Muscle layer of duodenum (tissue), 2 donors: ENCODE measurements around the gene ITPR2.

ENCODE experiments used
- H3K27ac ChIP-seq: one replicate; pipeline ENCODE4 v1.7.0; 2013; ENCODE audit warnings: mild to moderate bottlenecking, low read length
- H3K27me3 ChIP-seq: one replicate; pipeline ENCODE4 v1.7.0; 2013; ENCODE audit warnings: low read depth, mild to moderate bottlenecking, control low read depth, low read length
- H3K36me3 ChIP-seq, 2 donors: one replicate each; pipeline ENCODE4 v1.7.0; 2013; ENCODE audit warnings: low read length in 2 of 2, control low read depth in 1 of 2, mild to moderate bottlenecking in 1 of 2; ENCODE audit not compliant: insufficient read depth in 2 of 2, control insufficient read depth in 1 of 2
- H3K4me1 ChIP-seq, 2 donors: one replicate each; pipeline ENCODE4 v1.7.0; 2013; ENCODE audit warnings: low read length in 2 of 2, mild to moderate bottlenecking in 2 of 2, control low read depth in 1 of 2, moderate library complexity in 1 of 2; ENCODE audit not compliant: insufficient read depth in 2 of 2, control insufficient read depth in 1 of 2
- H3K4me3 ChIP-seq, 2 donors: one replicate each; pipeline ENCODE4 v1.7.0; 2013; ENCODE audit warnings: low read length in 2 of 2, low read depth in 1 of 2, mild to moderate bottlenecking in 1 of 2
- H3K9me3 ChIP-seq, 2 donors: one replicate each; pipeline ENCODE4 v1.7.0; 2013; ENCODE audit warnings: low read length in 2 of 2, control low read depth in 1 of 2, mild to moderate bottlenecking in 1 of 2; ENCODE audit not compliant: control insufficient read depth in 1 of 2
- donor health status: healthy.

ITPR2 gene

DNA sequence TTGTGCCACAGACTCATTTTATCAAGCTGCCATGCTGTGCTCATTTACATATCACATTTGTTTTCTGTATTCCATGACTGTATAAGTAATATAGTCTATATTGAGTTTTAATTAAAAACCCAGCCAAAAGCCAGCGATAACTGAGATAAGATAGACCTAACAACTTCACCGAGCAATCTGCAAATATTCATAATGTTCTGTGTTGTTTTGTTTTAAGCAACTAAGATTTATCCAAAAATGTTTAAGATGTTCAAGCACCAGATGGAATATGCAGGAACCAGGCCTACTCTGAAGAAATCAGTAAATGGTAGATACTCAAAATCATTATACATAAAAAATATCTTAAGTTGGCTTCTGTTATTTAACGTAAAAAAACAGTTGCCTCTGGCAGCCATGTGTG lies 295.3 kb downstream of the ITPR2 start:
- H3K27me3 ChIP-seq: no peaks in the 10 kb centered on the region
- H3K36me3 ChIP-seq: peaks cover 2 to 4% of the 10 kb centered on the region in 2 donors
- no peak overlapping the region for H3K27ac ChIP-seq
- no peaks in the 10 kb centered on the region for H3K4me1 ChIP-seq
- H3K4me3 ChIP-seq: no peak overlapping the region
- no peaks in the 10 kb centered on the region for H3K9me3 ChIP-seq

DNA sequence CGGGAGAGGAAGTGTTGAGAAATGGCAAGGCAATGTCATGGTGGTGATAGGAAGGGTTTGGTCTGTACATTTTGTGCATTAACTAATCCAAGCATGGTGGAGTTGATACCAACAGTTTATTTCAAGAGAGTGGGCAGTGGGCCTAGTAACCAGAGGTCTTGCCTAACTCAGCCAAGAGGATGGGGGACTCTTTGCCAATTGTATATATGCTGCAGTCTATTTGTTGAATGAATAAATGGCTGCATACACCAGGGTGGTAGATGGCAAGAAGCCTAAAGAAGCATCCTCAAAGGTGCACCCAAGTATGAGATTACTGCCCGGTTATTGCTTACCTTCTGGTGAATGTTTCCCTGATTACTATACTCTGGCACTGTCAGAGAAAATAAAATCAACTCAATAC lies 295.9 kb downstream of the ITPR2 start:
- Histone ChIP-seq H3K4me3 (no peak overlapping the region), H3K27me3 (no peaks in the 10 kb centered on the region), H3K9me3 (no peaks in the 10 kb centered on the region), H3K27ac (no peak overlapping the region), H3K36me3 (peaks cover 2 to 4% of the 10 kb centered on the region in 2 donors), H3K4me1 (no peaks in the 10 kb centered on the region)

DNA sequence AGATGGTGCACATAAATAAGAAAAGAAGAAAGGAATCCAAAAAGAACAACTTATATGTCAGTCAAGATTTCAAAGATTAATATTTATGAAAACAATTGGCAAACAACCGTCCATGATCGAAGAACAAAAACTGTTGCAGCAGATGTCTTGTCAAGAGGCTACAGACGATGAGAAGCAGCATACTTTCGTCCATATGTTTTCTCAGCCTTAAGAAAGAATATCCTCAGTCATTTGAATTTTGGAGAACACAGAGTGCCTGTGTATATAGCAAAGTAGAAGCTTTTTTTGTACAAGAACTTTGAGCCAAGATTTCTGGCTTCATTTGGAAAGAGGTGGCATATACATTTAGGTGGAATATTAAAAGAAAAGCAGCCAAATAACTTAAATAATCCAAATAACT lies 297.2 kb downstream of the ITPR2 start:
- H3K27ac ChIP-seq: no peak overlapping the region
- H3K4me1 ChIP-seq: no peaks in the 10 kb centered on the region

DNA sequence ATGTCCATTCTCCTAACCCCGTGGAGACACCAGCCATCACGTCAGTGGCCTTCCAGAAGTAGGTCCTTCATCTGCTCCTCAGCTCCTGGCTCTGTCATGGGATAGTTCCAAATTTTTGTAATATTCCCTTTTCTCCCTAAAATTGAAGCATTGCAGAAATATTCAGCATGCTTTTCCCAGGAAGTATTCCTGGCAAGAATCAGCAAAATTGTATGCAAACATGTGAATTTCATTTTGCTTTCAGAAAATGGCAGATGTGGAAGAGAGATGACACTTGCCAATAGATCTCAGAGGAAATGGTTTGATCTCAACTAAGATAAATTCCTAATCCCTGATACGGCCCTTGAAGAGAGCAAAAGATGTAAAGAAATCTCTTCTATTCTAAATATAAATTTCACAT lies 298.9 kb downstream of the ITPR2 start:
- no peaks in the 10 kb centered on the region for H3K27me3 ChIP-seq
- H3K4me3 ChIP-seq: no peak overlapping the region
- peaks cover 0 to 2% of the 10 kb centered on the region in 2 donors for H3K36me3 ChIP-seq
- no peak overlapping the region for H3K27ac ChIP-seq
- no peaks in the 10 kb centered on the region for H3K4me1 ChIP-seq
- H3K9me3 ChIP-seq: no peaks in the 10 kb centered on the region

More for the DNA sequence above, 297.2 kb downstream of the ITPR2 start:
- Histone ChIP-seq H3K9me3 (no peaks in the 10 kb centered on the region), H3K27me3 (no peaks in the 10 kb centered on the region), H3K4me3 (no peak overlapping the region), H3K36me3 (peaks cover 2 to 4% of the 10 kb centered on the region in 2 donors)

DNA sequence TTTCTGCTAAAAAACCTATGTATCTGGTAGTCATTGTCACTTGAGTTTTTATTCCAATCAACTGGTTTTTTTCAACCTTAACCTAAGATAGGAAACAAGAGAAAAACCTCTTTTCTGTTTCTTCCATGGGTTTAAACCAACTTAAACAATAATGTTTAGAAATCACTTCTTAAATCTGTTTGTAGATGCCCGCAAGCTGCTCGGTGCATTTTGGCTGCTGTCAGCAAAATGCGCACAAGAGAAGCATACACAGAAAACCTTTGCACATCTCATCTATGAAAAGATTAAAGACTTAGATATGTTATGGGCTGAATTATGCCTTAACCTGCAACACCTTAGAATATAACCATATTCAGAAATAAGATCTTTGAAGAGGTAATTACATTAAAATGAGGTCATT lies 299.8 kb downstream of the ITPR2 start:
- no peaks in the 10 kb centered on the region for H3K36me3 ChIP-seq
- no peaks in the 10 kb centered on the region for H3K27me3 ChIP-seq
- H3K27ac ChIP-seq: no peak overlapping the region
- no peaks in the 10 kb centered on the region for H3K9me3 ChIP-seq
- no peaks in the 10 kb centered on the region for H3K4me1 ChIP-seq
- no peak overlapping the region for H3K4me3 ChIP-seq

DNA sequence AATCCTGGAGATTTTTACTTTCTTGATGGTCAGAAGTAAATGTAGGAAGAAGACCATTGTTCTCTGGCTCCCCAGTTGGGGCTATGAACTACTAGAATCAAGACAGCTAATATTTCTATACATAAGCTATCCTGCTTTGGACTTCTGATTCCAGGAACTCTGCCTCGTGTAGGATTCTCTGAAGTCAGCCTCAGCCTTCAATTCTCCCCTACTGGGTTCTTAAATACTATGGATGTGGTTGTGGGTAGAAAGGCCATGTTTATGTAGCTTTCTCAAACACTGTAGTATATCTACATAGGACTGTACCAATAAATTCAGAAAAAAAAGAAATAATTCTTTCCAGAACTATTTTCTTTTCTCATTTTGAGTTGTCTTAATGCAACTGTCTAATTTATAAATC lies 302.5 kb downstream of the ITPR2 start:
- H3K27me3 ChIP-seq: no peaks in the 10 kb centered on the region
- H3K9me3 ChIP-seq: peaks cover under 1 to 11% of the 10 kb centered on the region in 2 donors
- H3K4me1 ChIP-seq: no peaks in the 10 kb centered on the region
- no peak overlapping the region for H3K27ac ChIP-seq
- H3K36me3 ChIP-seq: peaks cover 0 to 5% of the 10 kb centered on the region in 2 donors
- no peak overlapping the region for H3K4me3 ChIP-seq

DNA sequence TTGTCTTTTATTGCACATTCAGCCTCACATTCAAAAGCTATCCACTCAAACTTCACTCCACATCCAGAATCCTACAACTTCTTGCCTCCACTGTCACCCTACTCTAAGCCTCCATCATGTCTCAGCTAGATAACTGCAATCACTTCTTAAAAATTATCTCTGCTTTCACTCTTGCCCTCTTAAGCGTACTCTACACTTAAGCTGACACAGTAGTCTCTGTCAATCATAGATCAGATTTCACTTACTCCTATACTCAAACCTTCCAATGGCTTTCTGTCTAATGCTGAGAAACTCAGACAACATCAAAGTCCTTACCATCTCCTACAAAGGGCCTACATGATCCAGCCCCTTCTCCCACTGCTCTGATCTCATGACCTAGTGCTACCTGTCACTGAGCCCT lies 304.1 kb downstream of the ITPR2 start:
- Histone ChIP-seq H3K27me3 (no peaks in the 10 kb centered on the region), H3K9me3 (peaks cover 6 to 17% of the 10 kb centered on the region in 2 donors), H3K4me3 (no peak overlapping the region), H3K36me3 (peaks cover 0 to 8% of the 10 kb centered on the region in 2 donors), H3K4me1 (no peaks in the 10 kb centered on the region), H3K27ac (no peak overlapping the region)

DNA sequence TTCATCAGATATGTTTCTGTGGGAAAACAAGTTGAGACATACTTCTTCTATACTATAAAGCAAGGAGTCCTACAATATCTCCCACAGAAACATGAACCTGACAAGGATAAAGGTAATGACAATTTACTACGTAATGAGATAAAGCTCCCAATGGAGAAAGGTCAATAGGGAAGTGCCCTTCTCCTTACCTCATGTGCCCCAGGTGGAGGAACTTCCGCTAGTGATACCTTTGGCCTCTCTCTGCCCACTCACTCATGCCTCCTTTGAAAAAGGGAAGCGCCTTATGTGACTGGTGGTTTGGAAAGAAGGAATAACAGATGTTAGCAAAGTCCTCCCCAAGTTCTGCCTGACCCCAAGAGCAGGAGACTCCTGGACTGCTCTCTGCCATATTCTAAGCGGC lies 305.3 kb downstream of the ITPR2 start:
- H3K27ac ChIP-seq: no peak overlapping the region
- peaks cover 0 to 5% of the 10 kb centered on the region in 2 donors for H3K4me1 ChIP-seq
- no peak overlapping the region for H3K4me3 ChIP-seq
- peaks cover 0 to 8% of the 10 kb centered on the region in 2 donors for H3K36me3 ChIP-seq
- peaks cover 6 to 17% of the 10 kb centered on the region in 2 donors for H3K9me3 ChIP-seq
- H3K27me3 ChIP-seq: no peaks in the 10 kb centered on the region

DNA sequence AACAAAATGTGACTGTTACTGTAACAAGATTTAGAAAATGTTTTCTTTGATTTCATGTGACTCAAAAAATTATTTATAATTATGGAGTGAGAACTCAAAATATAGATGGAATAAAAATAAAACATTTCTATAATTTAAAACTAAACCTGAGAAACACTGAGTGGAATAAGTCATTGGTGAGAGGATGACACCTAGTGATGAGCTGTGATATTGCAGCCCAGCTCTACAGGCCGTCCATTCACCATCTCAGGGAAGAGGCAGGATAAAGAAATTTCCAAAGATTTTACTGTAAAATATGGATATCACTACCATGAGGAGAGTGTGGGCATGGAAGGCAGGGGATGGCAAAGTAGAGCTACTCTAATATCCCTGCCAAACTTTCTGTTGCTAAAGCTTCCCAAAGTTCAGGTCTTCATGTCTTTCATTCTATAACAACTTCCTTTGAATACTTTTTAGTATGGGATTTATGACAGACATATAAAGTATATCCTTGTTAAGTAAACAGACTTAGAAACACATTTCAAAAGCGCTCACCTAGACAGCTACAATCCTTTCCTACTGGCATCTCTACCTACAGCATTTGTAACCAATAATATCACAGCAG lies 308.0 kb downstream of the ITPR2 start:
- Histone ChIP-seq H3K4me3 (no peak overlapping the region), H3K27ac (no peak overlapping the region), H3K36me3 (peaks cover 0 to 8% of the 10 kb centered on the region in 2 donors), H3K4me1 (peaks cover 0 to 5% of the 10 kb centered on the region in 2 donors), H3K27me3 (no peaks in the 10 kb centered on the region), H3K9me3 (peaks cover 6 to 17% of the 10 kb centered on the region in 2 donors)

DNA sequence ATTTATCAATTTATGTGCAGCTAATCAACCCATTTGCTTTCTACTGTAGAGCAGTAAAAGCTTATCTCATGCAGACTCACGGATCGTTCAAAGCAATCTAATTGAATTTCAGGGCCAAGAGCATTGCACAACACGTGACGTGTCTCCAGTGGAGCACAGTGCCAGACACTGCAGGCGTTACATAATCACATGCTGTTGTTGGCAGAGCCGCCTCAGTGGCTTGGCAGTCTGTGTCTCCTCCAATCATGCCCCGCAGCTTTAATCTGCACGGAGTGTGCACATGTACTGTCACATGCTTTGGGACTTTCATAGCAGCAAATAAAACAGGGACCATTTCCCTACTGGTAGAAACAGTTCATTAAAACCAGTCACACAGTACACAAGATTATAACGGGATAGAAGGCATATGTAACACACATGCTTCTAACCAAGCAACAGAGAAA lies 309.3 kb downstream of the ITPR2 start:
- Histone ChIP-seq H3K9me3 (peaks cover 6 to 19% of the 10 kb centered on the region in 2 donors), H3K27ac (no peak overlapping the region), H3K4me3 (no peak overlapping the region)

DNA sequence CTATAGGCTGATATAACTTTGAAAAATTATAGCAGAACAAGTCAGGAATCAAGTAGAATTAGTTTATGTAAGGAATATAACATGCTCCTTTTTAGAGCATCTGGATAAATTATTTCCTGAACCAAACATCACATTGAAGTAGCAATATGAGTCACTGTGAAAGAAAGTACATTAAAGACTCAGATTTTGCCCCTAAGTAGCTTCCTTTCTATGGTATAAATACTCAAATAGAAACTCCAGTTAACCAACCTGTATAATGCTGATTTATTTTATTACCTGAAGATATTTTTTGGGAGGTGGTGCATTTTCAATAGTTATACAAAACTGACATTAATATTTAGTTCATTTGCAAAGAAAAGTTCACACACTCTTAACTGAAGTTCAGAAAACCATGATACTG lies 312.1 kb downstream of the ITPR2 start:
- Histone ChIP-seq H3K9me3 (peaks cover 6 to 15% of the 10 kb centered on the region in 2 donors), H3K4me1 (peaks cover 0 to 5% of the 10 kb centered on the region in 2 donors), H3K4me3 (no peak overlapping the region), H3K27me3 (no peaks in the 10 kb centered on the region), H3K27ac (no peak overlapping the region), H3K36me3 (peaks cover 0 to 3% of the 10 kb centered on the region in 2 donors)

More for the DNA sequence above, 309.3 kb downstream of the ITPR2 start:
- H3K27me3 ChIP-seq: no peaks in the 10 kb centered on the region
- H3K4me1 ChIP-seq: peaks cover 0 to 5% of the 10 kb centered on the region in 2 donors
- peaks cover 0 to 8% of the 10 kb centered on the region in 2 donors for H3K36me3 ChIP-seq

DNA sequence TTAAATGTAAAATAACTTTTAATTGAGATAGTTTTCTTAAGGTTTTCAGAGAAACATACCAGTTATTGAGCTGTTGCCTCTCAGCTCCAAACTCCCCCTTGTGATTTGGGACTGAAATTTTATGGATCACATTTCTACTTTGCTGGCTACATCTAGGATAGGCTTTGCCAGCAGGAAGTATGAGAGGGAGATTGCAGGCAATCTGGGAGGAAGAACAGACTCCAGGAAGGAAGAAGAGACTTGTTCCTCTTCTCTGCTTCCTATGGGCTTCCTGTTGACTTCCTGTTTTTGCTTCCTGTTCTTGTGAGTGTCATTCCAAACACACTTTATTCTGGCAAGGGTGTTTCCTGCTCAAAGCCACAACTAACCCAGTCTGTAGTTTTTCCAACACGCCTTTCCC lies 312.9 kb downstream of the ITPR2 start:
- Histone ChIP-seq H3K27me3 (no peaks in the 10 kb centered on the region), H3K27ac (no peak overlapping the region), H3K9me3 (peaks cover 2 to 8% of the 10 kb centered on the region in 2 donors), H3K36me3 (peaks cover 0 to 1% of the 10 kb centered on the region in 2 donors), H3K4me1 (peaks cover 0 to 5% of the 10 kb centered on the region in 2 donors), H3K4me3 (no peak overlapping the region)
